K562 (cell line): Measurements from ENCODE around the gene SHISAL2A. TPM values are rescaled to one million over a fixed set of nuclear protein-coding genes. Genes with fewer than 3 reads are reported as not detected.
"Not testable (repeated sequence)": the region's sequence is repeated elsewhere in the genome, so short reads cannot be mapped to it uniquely, and the experiment has no call there.

Experiments used
- CREM ChIP-seq: IDR thresholded peaks from 2 replicates; pipeline ENCODE4 v1.6.1; 2014; ENCODE audit warnings: antibody characterized with exemption, low read depth
- GABPB1 ChIP-seq: sonication (generic); formaldehyde crosslinking; IDR thresholded peaks from 2 replicates; pipeline ENCODE4 v1.8.0; 2022; ENCODE audit warnings: mild to moderate bottlenecking, missing genetic modification reagents
- MEIS2 ChIP-seq: fragments of 450-650 bp; IDR thresholded peaks from 2 replicates; pipeline ENCODE4 v1.6.1; 2014; ENCODE audit warnings: mild to moderate bottlenecking; ENCODE audit not compliant: partially characterized antibody
- MYNN ChIP-seq, 2 experiments: sonication (generic); formaldehyde crosslinking in 1 of 2; IDR thresholded peaks; 2 replicates each; pipeline versions ENCODE4 v1.5.0 to v1.6.1; 2016 to 2020; ENCODE audit warnings: antibody characterized with exemption in 1 of 2, missing genetic modification reagents in 1 of 2
- NBN ChIP-seq: fragments of 450-650 bp; IDR thresholded peaks from 2 replicates; pipeline ENCODE4 v1.6.1; 2016; ENCODE audit warnings: low read depth, mild to moderate bottlenecking
- NRF1 ChIP-seq, 2 experiments: fragments of 450-650 bp; IDR thresholded peaks in 1 of 2; conservative IDR thresholded peaks in 1 of 2; 2 replicates each; pipeline ENCODE4 v1.6.1; 2014; ENCODE audit warnings: mild to moderate bottlenecking in 2 of 2
- SMC3 ChIP-seq: conservative IDR thresholded peaks from 2 replicates; pipeline ENCODE4 v1.6.1; 2011; ENCODE audit warnings: low read depth, low read length, improper control_type of control experiment; ENCODE audit not compliant: insufficient read depth
- SOX6 ChIP-seq: fragments of 450-650 bp; IDR thresholded peaks from 2 replicates; pipeline ENCODE4 v1.6.1; 2014; ENCODE audit warnings: mild to moderate bottlenecking
- TEAD4 ChIP-seq, 2 experiments: sonication (generic) in 1 of 2; formaldehyde crosslinking in 1 of 2; IDR thresholded peaks; 2 replicates each; pipeline versions ENCODE4 v1.6.1 to v1.8.0; 2012 to 2022; ENCODE audit warnings: borderline replicate concordance in 1 of 2, inconsistent platforms in 1 of 2, low read length in 1 of 2, mild to moderate bottlenecking in 1 of 2, missing genetic modification reagents in 1 of 2
- TRIM28 ChIP-seq: fragments of 450-650 bp; IDR thresholded peaks from 2 replicates; pipeline ENCODE4 v1.6.1; 2017
- XRCC5 ChIP-seq: fragments of 200-400 bp; formaldehyde crosslinking; IDR thresholded peaks from 2 replicates; pipeline ENCODE4 v1.6.1; 2017; ENCODE audit warnings: low read depth, mild to moderate bottlenecking, low read length
- ZNF384 ChIP-seq: IDR thresholded peaks from 2 replicates; pipeline ENCODE4 v1.6.1; 2012; ENCODE audit warnings: low read depth, low read length, improper control_type of control experiment
- polyA plus RNA-seq, 8 experiments: library from polyadenylated mRNA; depleted of rRNA in 4 of 8; stranded (reverse) in 5 of 8; unstranded in 3 of 8; fragments of >200 nt; fragmentation: Nextera tagmentation in 2 of 8; fragmentation: Illumina TruSeq in 1 of 8; extraction: Ambion mirVana in 2 of 8; extraction: Trizol in 1 of 8; gene quantifications; 2 replicates each; pipeline versions ENCODE4 v1.2.1 to v1.2.3, GENCODE V29; 2011 to 2014; ENCODE audit warnings: inconsistent platforms in 1 of 8, missing spikeins in 1 of 8
- total RNA-seq, 7 experiments: library from RNA; depleted of rRNA in 6 of 7; stranded (reverse); fragments of >200 nt in 6 of 7; fragmentation: Illumina TruSeq in 2 of 7; extraction: Trizol in 2 of 7; gene quantifications; 2 replicates each; pipeline versions ENCODE4 v1.2.1 to v1.2.3, GENCODE V29; 2011 to 2021; ENCODE audit warnings: low replicate concordance in 1 of 7
- TF ChIP-seq, protein P1 (sequence below): fragments of 200-800 bp; sonication (Bioruptor generic); IDR thresholded peaks from 2 replicates; pipeline ENCODE4 v1.6.1; 2017; ENCODE audit warnings: missing genetic modification characterization, missing compliant biosample characterization
- TF ChIP-seq, protein P2 (sequence below): fragments of 450-650 bp; formaldehyde crosslinking; IDR thresholded peaks from 2 replicates; pipeline ENCODE4 v1.4.0; 2020; ENCODE audit warnings: mild to moderate bottlenecking, moderate library complexity
- TF ChIP-seq, protein P3 (sequence below), 2 experiments: fragments of 450-650 bp; formaldehyde crosslinking in 1 of 2; IDR thresholded peaks; 2 replicates each; pipeline versions ENCODE4 v1.4.0 to v1.6.1; 2014 to 2020; ENCODE audit warnings: mild to moderate bottlenecking in 2 of 2, borderline replicate concordance in 1 of 2, low read depth in 1 of 2

The SHISAL2A gene
- total and polyA plus RNA-seq, 9 of the 15 experiments (the other 6 are each of a cell fraction or from before 2014, with no cell fraction given) = 0.11 TPM; not detected in 8

DNA sequence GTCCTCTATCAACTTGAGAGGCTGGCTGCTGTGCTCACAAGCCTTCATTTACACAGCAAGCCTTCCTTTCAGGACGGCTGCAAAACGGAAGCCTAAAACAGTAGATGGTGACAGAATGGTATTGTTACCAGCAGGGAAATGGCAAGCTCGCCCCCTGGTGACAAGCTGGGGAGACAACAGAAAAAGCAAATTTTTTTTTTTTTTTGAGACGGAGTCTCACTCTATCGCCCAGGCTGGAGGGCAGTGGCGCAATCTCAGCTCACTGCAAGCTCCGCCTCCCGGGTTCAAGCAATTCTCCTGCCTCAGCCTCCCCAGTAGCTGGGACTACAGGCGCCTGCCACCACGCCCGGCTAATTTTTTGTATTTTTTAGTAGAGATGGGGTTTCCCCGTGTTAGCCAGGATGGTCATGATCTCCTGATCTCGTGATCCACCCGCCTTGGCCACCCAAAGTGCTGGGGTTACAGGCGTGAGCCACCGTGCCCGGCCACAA, 53.3 kb downstream of the SHISAL2A start (continued):
- TF ChIP-seq TEAD4 (IDR thresholded peaks at IDR 0.05; ENCODE audit: low read length) = 0 out of 2 replicates have a peak, but pooled peaks have one; percentile 15
- not testable (repeated sequence) for TF ChIP-seq TEAD4 (CRISPR knock-in tag; IDR thresholded peaks at IDR 0.05; ENCODE audit: borderline replicate concordance); MYNN (CRISPR knock-in tag; IDR thresholded peaks at IDR 0.05)
- peak; percentile 54; the same call in 1 of the 2 replicates for TF ChIP-seq NBN
- TF ChIP-seq, protein P1, sequence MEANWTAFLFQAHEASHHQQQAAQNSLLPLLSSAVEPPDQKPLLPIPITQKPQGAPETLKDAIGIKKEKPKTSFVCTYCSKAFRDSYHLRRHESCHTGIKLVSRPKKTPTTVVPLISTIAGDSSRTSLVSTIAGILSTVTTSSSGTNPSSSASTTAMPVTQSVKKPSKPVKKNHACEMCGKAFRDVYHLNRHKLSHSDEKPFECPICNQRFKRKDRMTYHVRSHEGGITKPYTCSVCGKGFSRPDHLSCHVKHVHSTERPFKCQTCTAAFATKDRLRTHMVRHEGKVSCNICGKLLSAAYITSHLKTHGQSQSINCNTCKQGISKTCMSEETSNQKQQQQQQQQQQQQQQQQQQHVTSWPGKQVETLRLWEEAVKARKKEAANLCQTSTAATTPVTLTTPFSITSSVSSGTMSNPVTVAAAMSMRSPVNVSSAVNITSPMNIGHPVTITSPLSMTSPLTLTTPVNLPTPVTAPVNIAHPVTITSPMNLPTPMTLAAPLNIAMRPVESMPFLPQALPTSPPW (CRISPR knock-in tag) = 0 out of 2 replicates have a peak, but pooled peaks have one; percentile 15
- TF ChIP-seq, protein P2, sequence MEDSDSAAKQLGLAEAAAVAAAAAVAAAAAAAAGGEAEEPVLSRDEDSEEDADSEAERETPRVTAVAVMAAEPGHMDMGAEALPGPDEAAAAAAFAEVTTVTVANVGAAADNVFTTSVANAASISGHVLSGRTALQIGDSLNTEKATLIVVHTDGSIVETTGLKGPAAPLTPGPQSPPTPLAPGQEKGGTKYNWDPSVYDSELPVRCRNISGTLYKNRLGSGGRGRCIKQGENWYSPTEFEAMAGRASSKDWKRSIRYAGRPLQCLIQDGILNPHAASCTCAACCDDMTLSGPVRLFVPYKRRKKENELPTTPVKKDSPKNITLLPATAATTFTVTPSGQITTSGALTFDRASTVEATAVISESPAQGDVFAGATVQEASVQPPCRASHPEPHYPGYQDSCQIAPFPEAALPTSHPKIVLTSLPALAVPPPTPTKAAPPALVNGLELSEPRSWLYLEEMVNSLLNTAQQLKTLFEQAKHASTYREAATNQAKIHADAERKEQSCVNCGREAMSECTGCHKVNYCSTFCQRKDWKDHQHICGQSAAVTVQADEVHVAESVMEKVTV (CRISPR knock-in tag) = peak; percentile 63
- peak in 1 of 2 experiments; percentile 30; a peak in 1 of 4 replicates for TF ChIP-seq NRF1 (conservative IDR thresholded peaks at IDR 0.05 in 1 of 2, IDR thresholded peaks at IDR 0.05 in 1 of 2)
- peak; percentile 28; the same call in 1 of the 2 replicates for TF ChIP-seq CREM
- TF ChIP-seq GABPB1 (CRISPR knock-in tag) = peak; percentile 30; the same call in 1 of the 2 replicates
- TF ChIP-seq TRIM28 = peak; percentile 31; the same call in 1 of the 2 replicates
- peak; percentile 82; the same call in 1 of the 2 replicates for TF ChIP-seq XRCC5
- TF ChIP-seq SOX6 = peak; percentile 79
- TF ChIP-seq MEIS2 = peak; percentile 52
- TF ChIP-seq, protein P3, sequence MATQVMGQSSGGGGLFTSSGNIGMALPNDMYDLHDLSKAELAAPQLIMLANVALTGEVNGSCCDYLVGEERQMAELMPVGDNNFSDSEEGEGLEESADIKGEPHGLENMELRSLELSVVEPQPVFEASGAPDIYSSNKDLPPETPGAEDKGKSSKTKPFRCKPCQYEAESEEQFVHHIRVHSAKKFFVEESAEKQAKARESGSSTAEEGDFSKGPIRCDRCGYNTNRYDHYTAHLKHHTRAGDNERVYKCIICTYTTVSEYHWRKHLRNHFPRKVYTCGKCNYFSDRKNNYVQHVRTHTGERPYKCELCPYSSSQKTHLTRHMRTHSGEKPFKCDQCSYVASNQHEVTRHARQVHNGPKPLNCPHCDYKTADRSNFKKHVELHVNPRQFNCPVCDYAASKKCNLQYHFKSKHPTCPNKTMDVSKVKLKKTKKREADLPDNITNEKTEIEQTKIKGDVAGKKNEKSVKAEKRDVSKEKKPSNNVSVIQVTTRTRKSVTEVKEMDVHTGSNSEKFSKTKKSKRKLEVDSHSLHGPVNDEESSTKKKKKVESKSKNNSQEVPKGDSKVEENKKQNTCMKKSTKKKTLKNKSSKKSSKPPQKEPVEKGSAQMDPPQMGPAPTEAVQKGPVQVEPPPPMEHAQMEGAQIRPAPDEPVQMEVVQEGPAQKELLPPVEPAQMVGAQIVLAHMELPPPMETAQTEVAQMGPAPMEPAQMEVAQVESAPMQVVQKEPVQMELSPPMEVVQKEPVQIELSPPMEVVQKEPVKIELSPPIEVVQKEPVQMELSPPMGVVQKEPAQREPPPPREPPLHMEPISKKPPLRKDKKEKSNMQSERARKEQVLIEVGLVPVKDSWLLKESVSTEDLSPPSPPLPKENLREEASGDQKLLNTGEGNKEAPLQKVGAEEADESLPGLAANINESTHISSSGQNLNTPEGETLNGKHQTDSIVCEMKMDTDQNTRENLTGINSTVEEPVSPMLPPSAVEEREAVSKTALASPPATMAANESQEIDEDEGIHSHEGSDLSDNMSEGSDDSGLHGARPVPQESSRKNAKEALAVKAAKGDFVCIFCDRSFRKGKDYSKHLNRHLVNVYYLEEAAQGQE (IDR thresholded peaks at IDR 0.05; ENCODE audit: borderline replicate concordance) = peak; percentile 89
- TF ChIP-seq, protein P3 (CRISPR knock-in tag; IDR thresholded peaks at IDR 0.05; ENCODE audit: low read depth) = not testable (repeated sequence)
- 0 out of 2 replicates have a peak, but pooled peaks have one; percentile 42 for TF ChIP-seq MYNN (IDR thresholded peaks at IDR 0.05)
- peak; percentile 83 for TF ChIP-seq SMC3
- TF ChIP-seq ZNF384 = peak; percentile 98
